Hepatocyte (in vitro differentiated cells): ENCODE measurements around the gene MAST3. TPM values are rescaled to one million over a fixed set of nuclear protein-coding genes. Genes with fewer than 3 reads are reported as not detected.

Experiments used
- DNase-seq: peaks from one replicate; pipeline ENCODE4 v3.0.0-alpha.2; 2016; ENCODE audit warnings: low spot score
- H2AFZ ChIP-seq: fragments of 200-600 bp; sonication (generic); 2 replicates; pipeline ENCODE4 v1.6.0; 2016; ENCODE audit warnings: antibody characterized with exemption, mild to moderate bottlenecking
- H3K27ac ChIP-seq: fragments of 200-600 bp; sonication (generic); 2 replicates; pipeline ENCODE4 v1.5.1; 2016; ENCODE audit warnings: mild to moderate bottlenecking
- H3K27me3 ChIP-seq: fragments of 200-600 bp; sonication (generic); 2 replicates; pipeline ENCODE4 v1.6.1; 2016
- H3K36me3 ChIP-seq: fragments of 200-600 bp; sonication (generic); replicated peaks from 2 replicates; pipeline ENCODE4 v1.5.1; 2016; ENCODE audit warnings: low read depth; ENCODE audit not compliant: insufficient read depth
- H3K4me1 ChIP-seq: fragments of 200-600 bp; sonication (generic); 2 replicates; pipeline ENCODE4 v1.5.1; 2016; ENCODE audit warnings: mild to moderate bottlenecking, moderate library complexity; ENCODE audit not compliant: insufficient read depth
- H3K4me2 ChIP-seq: fragments of 200-600 bp; sonication (generic); 2 replicates; pipeline ENCODE4 v1.6.0; 2016
- H3K4me3 ChIP-seq: fragments of 200-600 bp; sonication (generic); 2 replicates; pipeline ENCODE4 v1.5.1; 2016; ENCODE audit warnings: mild to moderate bottlenecking
- H3K79me2 ChIP-seq: fragments of 200-600 bp; sonication (generic); 2 replicates; pipeline ENCODE4 v1.6.0; 2017; ENCODE audit warnings: mild to moderate bottlenecking
- H3K9me2 ChIP-seq: fragments of 200-600 bp; sonication (generic); replicated peaks from 2 replicates; pipeline ENCODE4 v1.6.0; 2017; ENCODE audit warnings: mild to moderate bottlenecking; ENCODE audit not compliant: insufficient read depth
- H3K9me3 ChIP-seq: fragments of 200-600 bp; sonication (generic); 2 replicates; pipeline ENCODE4 v1.5.1; 2016; ENCODE audit warnings: low read depth, mild to moderate bottlenecking
- H4K20me1 ChIP-seq: fragments of 200-600 bp; sonication (generic); 2 replicates; pipeline ENCODE4 v1.6.0; 2016; ENCODE audit warnings: mild to moderate bottlenecking; ENCODE audit not compliant: insufficient read depth, poor library complexity, severe bottlenecking
- CTCF ChIP-seq: fragments of 200-600 bp; sonication (generic); IDR thresholded peaks from 2 replicates; pipeline ENCODE4 v1.5.1; 2016; ENCODE audit warnings: antibody characterized with exemption, mild to moderate bottlenecking; ENCODE audit not compliant: poor library complexity
- EZH2 ChIP-seq: fragments of 200-600 bp; sonication (generic); IDR thresholded peaks from 2 replicates; pipeline ENCODE4 v1.6.1; 2016; ENCODE audit warnings: antibody characterized with exemption, mild to moderate bottlenecking, borderline replicate concordance
- EZH2phosphoT487 ChIP-seq: fragments of 200-600 bp; sonication (generic); IDR thresholded peaks from one replicate; pipeline ENCODE4 v1.6.1; 2018; ENCODE audit warnings: antibody characterized with exemption, mild to moderate bottlenecking, low read depth, moderate library complexity; ENCODE audit not compliant: unreplicated experiment, severe bottlenecking
- WGBS: methylation state at CpG from one replicate; pipeline ENCODE4 v1.1.6; 2016; ENCODE audit warnings: low lambda C conversion rate; ENCODE audit errors: missing lambda C conversion rate; 5-methylcytosine and 5-hydroxymethylcytosine counted together
- polyA plus RNA-seq: library from polyadenylated mRNA; unstranded; fragments of >200 nt; fragmentation: Nextera tagmentation; extraction: Ambion mirVana; gene quantifications from 2 replicates; pipeline ENCODE4 v1.2.1, GENCODE V29; 2016
- total RNA-seq: library from RNA; depleted of rRNA; stranded (reverse); fragments of >200 nt; gene quantifications from 2 replicates; pipeline ENCODE4 v1.2.3, GENCODE V29; 2014

Gene MAST3
- total and polyA plus RNA-seq, 2 experiments from 2014 or later = 9.7 to 10.3 TPM

GRCh38 chr19:18159810-18160209, 62.2 kb downstream of the MAST3 start:
- peaks cover 8% of the 10 kb centered on the region for H4K20me1 ChIP-seq
- WGBS = 93% methylated on average over 10 of the region's 10 CpGs
- no peak overlapping the region for H3K27ac ChIP-seq
- no peak for DNase-seq
- no peak overlapping the region for H2AFZ ChIP-seq
- no peak for TF ChIP-seq EZH2phosphoT487
- TF ChIP-seq CTCF = no peak
- TF ChIP-seq EZH2 = no peak
- H3K4me2 ChIP-seq = no peak overlapping the region
- peaks cover 15% of the 10 kb centered on the region for H3K4me1 ChIP-seq
- H3K4me3 ChIP-seq = no peak overlapping the region
- H3K36me3 ChIP-seq = no peaks in the 10 kb centered on the region
- peaks cover 32% of the 10 kb centered on the region for H3K79me2 ChIP-seq
- no peaks in the 10 kb centered on the region for H3K9me2 ChIP-seq
- no peaks in the 10 kb centered on the region for H3K27me3 ChIP-seq
- H3K9me3 ChIP-seq = no peaks in the 10 kb centered on the region

GRCh38 chr19:18160493-18160970, 63.0 kb downstream of the MAST3 start:
- WGBS = 91% methylated on average over 13 of the region's 13 CpGs
- Histone ChIP-seq H3K4me2 (peak overlapping the region; percentile 68), H3K4me1 (peaks cover 15% of the 10 kb centered on the region), H3K9me2 (no peaks in the 10 kb centered on the region), H3K79me2 (peaks cover 25% of the 10 kb centered on the region), H3K4me3 (no peak overlapping the region), H3K27me3 (no peaks in the 10 kb centered on the region), H2AFZ (no peak overlapping the region), H3K27ac (no peak overlapping the region), H3K9me3 (no peaks in the 10 kb centered on the region), H3K36me3 (no peaks in the 10 kb centered on the region), H4K20me1 (peaks cover 8% of the 10 kb centered on the region)
- peak; percentile 7 for DNase-seq
- TF ChIP-seq EZH2phosphoT487 (no peak), CTCF (no peak), EZH2 (no peak)

GRCh38 chr19:18160971-18161635, 63.5 kb downstream of the MAST3 start:
- no peak overlapping the region for H2AFZ ChIP-seq

More at GRCh38 chr19:18160971-18161635, 63.5 kb downstream of the MAST3 start:
- no peaks in the 10 kb centered on the region for H3K27me3 ChIP-seq
- no peaks in the 10 kb centered on the region for H3K9me2 ChIP-seq
- TF ChIP-seq CTCF (peak; percentile 49), EZH2 (no peak)
- peak; percentile 90 for DNase-seq
- peaks cover 19% of the 10 kb centered on the region for H3K79me2 ChIP-seq
- H3K4me2 ChIP-seq = peak overlapping the region; percentile 68
- peaks cover 8% of the 10 kb centered on the region for H4K20me1 ChIP-seq
- WGBS = 16% methylated on average over 28 of the region's 66 CpGs
- H3K4me3 ChIP-seq = no peak overlapping the region
- peaks cover 15% of the 10 kb centered on the region for H3K4me1 ChIP-seq
- H3K36me3 ChIP-seq = no peaks in the 10 kb centered on the region
- H3K9me3 ChIP-seq = no peaks in the 10 kb centered on the region
- H3K27ac ChIP-seq = no peak overlapping the region
